Measurements from ENCODE around the gene ZNF841.
"Not testable (repeated sequence)": the region's sequence is repeated elsewhere in the genome, so short reads cannot be mapped to it uniquely, and the experiment has no call there.

Gene ZNF841

DNA sequence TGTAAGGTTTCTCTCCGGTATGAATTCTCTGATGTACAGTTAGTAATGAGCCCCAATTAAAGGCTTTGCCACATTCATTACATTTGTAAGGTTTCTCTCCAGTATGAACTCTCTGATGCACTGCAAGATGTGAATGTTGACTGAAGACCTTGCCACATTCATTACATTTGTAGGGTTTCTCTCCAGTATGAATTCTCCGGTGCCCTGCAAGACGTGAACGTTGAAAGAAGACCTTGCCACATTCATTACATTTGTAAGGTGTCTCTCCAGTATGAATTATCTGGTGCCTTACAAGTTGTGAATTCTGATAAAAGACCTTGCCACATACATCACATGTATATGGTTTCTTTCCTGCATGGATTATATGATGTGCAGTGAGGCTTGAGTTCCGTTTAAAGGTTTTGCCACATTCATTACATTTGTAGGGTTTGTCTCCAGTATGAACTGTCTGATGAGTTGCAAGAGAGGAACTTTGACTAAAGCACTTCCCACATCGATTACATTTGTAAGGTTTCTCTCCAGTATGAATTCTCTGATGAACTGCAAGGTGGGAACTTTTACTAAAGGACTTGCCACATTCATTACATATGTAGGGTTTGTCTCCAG lies 29.2 kb downstream of the ZNF841 start:
- no peak for DNase-seq (ENCODE audit: low spot score)

DNA sequence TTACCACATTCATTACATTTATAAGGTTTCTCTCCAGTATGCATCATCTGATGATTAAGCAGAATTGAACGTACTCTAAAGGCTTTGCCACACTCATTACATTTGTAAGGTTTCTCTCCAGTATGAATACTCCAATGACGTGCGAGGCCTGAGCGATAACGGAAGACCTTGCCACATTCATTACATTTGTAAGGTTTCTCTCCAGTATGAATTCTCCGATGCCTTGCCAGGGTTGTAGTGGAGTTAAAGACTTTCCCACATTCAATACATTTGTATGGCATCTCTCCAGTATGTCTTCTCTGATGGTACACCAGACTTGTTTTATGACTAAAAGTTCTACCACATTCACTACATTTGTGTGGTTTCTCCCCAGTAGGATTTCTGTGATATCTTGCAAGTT lies 30.2 kb downstream of the ZNF841 start:
- no peak for DNase-seq (ENCODE audit: low spot score)

DNA sequence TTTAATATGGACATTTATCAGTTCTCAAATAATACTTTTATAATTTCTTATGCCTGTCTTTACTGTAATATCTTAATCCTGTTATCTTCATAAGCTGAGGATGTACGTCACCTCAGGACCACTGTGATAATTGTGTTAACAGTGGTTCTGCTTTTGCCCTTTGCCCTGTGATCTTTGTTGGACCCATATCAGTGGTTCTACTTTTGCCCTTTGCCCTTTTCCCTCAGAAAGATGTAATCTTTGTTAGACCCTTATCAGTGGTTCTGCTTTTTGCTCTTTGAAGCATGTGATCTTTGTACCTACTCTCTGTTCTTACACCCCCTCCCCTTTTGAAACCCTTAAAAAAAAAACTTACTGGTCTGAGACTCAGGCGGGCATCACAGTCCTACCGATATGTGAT lies 39.1 kb downstream of the ZNF841 start:
- DNase-seq (ENCODE audit: low spot score): not testable (repeated sequence)

DNA sequence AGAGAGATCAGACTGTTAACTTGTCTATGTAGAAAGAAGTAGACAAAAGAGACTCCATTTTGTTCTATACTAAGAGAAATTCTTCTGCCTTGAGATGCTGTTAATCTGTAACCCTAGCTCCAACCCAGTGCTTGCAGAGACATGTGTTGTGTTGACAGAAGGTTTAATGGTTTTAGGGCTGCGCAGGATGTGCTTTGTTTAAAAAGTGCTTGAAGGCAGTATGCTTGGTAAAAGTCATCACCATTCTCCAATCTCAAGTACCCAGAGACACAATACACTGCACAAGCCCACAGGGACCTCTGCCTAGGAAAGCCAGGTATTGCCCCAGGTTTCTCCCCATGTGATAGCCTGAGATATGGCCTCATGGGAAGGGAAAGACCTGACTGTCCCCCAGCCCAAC lies 43.8 kb downstream of the ZNF841 start:
- not testable (repeated sequence) for DNase-seq (ENCODE audit: low spot score)

DNA sequence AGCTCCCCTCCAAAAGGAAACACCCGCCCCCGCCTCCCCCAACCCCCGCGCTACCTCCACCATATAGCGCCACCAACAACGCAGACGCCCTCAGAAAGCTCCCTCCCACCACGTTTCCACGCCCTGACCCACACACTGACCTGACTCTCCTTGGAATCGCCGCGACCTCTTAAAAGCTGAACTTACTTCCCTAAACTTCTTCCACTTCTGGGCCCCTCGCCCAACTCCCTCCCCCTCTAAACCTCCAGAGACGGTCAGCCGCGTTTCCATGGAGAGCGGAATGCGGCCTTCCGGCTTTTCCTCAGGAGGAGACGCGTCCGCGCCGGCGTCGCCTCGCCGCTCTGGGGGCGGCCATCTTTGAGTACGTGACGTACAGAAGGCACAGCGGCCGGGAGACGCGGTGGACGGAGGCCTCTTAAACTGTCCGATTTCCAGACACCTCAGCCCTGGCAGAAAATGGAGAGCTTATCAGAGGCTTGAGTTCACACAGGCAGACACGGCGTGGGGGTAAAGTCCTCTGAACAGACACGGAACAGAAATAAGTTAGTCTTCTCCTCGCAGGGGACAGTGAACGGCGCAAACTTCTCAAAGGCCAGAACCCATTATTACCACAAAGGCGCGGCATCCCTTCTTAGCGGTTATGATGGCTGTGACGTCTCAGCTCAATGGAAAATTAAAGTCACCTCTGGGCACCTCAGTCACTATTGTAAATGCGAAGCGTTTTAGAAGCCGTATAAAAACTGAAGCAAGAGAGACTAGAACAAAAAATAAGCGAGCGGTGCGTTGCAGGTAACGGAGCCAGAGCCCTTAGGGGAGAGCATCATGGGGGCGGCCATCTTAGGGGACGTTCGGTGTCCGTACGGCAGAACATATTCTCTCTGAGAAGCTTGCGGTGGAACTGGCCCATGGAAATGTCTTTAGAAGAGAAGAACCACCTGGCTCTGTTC lies 46.7 kb downstream of the ZNF841 start, which contains the start of gene ZNF432:
Gene ZNF432, minus strand, starts transcription at position 284 of the 947 bp plus-strand sequence. CDS start 1,970 bp downstream, outside the sequence.
- peak; percentile 68 for DNase-seq (ENCODE audit: low spot score)

DNA sequence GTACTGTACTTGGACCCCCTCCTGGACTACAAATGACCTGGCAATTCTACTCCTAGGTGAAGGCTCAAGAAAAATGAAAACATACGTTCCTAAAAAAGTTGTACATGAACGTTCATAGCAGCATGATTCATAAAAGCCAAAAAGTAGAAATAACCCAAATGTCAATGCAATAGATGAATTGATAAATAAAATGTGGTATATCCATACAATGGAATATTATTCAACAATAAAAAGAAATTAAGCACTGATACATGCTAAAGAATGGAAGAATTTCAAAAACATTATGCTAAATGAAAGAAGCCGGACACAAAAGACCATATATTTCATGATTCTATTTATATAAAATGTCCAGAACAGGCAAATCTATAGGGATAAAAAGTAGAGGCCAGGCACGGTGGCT lies 56.4 kb downstream of the ZNF841 start:
- DNase-seq (ENCODE audit: low spot score): no peak

GRCh38 chr19:52034051-52034728 lies 61.4 kb downstream of the ZNF841 start:
- no peak for DNase-seq (ENCODE audit: low spot score)

DNA sequence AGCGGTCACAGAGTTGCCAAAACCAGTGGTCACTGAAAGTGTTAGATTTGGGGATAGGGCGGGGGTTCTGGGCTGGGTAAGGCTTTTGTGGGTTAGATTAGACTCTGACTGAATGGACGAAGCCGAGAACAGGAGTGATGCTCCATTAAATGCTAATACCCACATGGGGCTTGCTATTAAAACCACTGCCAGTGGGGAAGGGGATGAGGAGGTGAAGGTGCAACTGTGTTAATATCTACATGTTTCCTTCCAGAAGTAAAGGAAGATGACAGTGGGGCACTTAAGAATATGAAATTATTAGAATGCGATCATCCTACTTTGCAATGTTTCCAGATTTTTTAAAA lies 66.8 kb downstream of the ZNF841 start:
- DNase-seq (ENCODE audit: low spot score): peak; percentile 11

DNA sequence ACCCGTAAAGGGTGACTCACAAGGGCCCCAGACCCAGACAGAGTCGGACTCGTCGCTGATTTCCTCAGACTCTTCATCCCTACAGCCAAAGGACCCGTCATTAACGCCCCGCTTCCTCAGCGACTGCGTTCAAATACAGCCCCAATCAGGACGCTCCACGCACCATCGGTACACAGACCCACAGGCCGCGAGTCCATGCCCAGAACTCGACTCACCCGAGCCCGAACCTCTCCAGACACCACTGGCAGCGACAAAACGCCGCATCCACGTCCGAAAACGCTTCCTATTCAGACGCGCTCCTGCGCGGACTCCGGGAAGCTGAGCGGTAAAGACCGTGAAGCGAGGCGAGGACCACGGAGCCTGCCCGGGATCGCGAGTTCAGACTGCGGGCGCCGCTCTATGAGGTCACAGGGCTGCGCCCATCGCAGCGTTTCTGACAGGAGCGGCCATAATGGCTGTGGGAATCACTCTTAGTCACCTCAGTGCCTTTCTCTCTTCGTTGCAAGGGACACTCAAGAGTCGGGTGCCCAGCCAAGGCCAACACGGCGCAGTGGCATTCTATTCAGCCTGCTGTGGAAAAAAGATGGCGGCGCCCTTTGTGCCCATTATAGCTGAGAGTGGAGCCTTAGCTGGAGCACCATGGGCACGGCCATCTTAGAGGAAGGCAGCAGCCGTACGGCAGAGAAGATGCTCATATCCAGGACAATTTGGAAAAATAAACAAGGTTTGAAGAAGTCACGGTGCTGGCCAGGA lies 67.4 kb downstream of the ZNF841 start, which contains the start of gene ZNF614:
Gene ZNF614, minus strand, starts transcription at position 353 of the 753 bp plus-strand sequence. CDS start 2,634 bp downstream, outside the sequence.
- peak; percentile 65 for DNase-seq (ENCODE audit: low spot score)

DNA sequence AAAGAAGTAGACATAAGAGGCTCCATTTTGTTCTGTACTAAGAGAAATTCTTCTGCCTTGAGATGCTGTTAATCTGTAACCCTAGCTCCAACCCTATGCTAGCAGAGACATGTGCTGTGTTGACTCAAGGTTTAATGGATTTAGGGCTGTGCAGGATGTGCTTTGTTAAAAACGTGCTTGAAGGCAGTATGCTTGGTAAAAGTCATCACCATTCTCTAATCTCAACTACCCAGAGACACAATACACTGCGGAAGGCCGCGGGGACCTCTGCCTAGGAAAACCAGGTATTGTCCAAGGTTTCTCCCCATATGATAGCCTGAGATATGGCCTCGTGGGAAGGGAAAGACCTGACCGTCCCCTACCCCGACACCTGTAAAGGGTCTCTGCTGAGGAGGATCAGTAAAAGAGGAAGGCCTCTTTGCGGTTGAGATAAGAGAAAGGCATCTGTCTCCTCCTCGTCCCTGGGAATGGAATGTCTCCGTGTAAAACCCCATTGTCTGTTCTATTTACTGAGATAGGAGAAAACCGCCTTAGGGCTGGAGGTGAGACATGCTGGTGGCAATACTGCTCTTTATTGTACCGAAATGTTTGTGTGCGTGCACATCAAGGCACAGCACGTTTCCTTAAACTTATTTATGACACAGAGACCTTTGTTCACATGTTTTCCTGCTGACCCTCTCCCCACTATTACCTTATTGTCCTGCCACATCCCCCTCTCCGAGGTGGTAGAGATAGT lies 69.1 kb downstream of the ZNF841 start:
- DNase-seq (ENCODE audit: low spot score): not testable (repeated sequence)

GRCh38 chr19:52024478-52024877 lies 71.1 kb downstream of the ZNF841 start:
- not testable (repeated sequence) for DNase-seq (ENCODE audit: low spot score)

- no peak for DNase-seq (ENCODE audit: low spot score)
Measured at GRCh38 chr19:52022193-52022592, 73.4 kb downstream of the ZNF841 start.

DNA sequence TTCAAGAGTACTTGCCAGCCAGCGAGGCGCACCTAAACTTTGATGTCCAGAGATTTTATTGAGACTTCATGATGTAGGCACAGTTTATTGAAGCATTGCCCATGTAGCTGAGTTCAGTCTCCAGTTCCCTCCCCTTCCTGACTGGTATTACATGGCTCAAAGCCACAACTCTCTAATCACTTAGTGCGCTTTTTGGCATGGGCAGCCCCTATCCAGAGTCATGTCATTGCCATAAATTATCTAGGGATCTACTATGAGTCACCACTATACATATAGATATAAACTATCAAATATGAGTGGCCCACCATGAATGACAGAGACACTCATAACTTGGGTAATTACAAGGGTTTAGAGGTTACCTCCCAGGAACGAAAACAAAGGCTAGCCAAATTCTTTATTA lies 75.1 kb downstream of the ZNF841 start:
- no peak for DNase-seq (ENCODE audit: low spot score)
